ENCODE measurements around the gene DDB1. TPM values are rescaled to one million over a fixed set of nuclear protein-coding genes. Genes with fewer than 3 reads are reported as not detected.

DDB1 gene
- total RNA-seq, 1 experiment from 2014 or later = 302 TPM

- ChIA-PET CTCF (interaction anchor here (0.7 kb wide), 1 partner anchor 149 kb away, joined by 3 read pairs; no protein-coding TSS in a partner anchor), POLR2A (ENCODE audit: unreplicated experiment) (no interaction called here)
- TF ChIP-seq EZH2 (IDR thresholded peaks at IDR 0.05; ENCODE audit: low read depth) (no peak), CTCF (conservative IDR thresholded peaks at IDR 0.05) (no peak)
- Histone ChIP-seq H4K20me1 (ENCODE audit: insufficient read depth) (no peaks in the 10 kb centered on the region), H3K9me3 (ENCODE audit: insufficient read depth, low read depth) (no peaks in the 10 kb centered on the region), H3K79me2 (ENCODE audit: low read depth) (no peaks in the 10 kb centered on the region), H3K4me3 (no peak overlapping the region), H3K27me3 (ENCODE audit: insufficient read depth, low read depth) (no peaks in the 10 kb centered on the region), H3K36me3 (ENCODE audit: low read depth) (0 out of 2 replicates have a peak, but pooled peaks cover 7% of the 10 kb centered on the region), H2AFZ (no peak overlapping the region), H3K27ac (no peak overlapping the region), H3K9me2 (ENCODE audit: insufficient read depth) (no peaks in the 10 kb centered on the region), H3F3A (ENCODE audit: insufficient read depth, low read depth) (0 out of 2 replicates have a peak, but pooled peaks cover 4% of the 10 kb centered on the region), H3K4me2 (no peak overlapping the region), H3K4me1 (replicated peaks; ENCODE audit: insufficient read depth) (no peaks in the 10 kb centered on the region)
- no peak for DNase-seq
- intact Hi-C loops (cut with micrococcal nuclease; ENCODE audit: unreplicated experiment) = no loop called here
- BruUV-seq (replicated peaks) = no TSS peak
Measured at GRCh38 chr11:61352038-61352437, 19.1 kb upstream of the DDB1 start.

GRCh38 chr11:61350803-61351202 lies 17.9 kb upstream of the DDB1 start:
- Histone ChIP-seq H3K4me3 (no peak overlapping the region), H4K20me1 (ENCODE audit: insufficient read depth) (no peaks in the 10 kb centered on the region), H3K9me3 (ENCODE audit: insufficient read depth, low read depth) (no peaks in the 10 kb centered on the region), H3K79me2 (ENCODE audit: low read depth) (no peaks in the 10 kb centered on the region), H3K36me3 (ENCODE audit: low read depth) (0 out of 2 replicates have a peak, but pooled peaks cover 7% of the 10 kb centered on the region), H3K4me1 (replicated peaks; ENCODE audit: insufficient read depth) (no peaks in the 10 kb centered on the region), H3K27ac (no peak overlapping the region), H3K27me3 (ENCODE audit: insufficient read depth, low read depth) (no peaks in the 10 kb centered on the region), H3K9me2 (ENCODE audit: insufficient read depth) (no peaks in the 10 kb centered on the region), H2AFZ (no peak overlapping the region), H3K4me2 (no peak overlapping the region), H3F3A (ENCODE audit: insufficient read depth, low read depth) (0 out of 2 replicates have a peak, but pooled peaks cover 4% of the 10 kb centered on the region)
- ChIA-PET CTCF (no interaction called here), POLR2A (ENCODE audit: unreplicated experiment) (no interaction called here)
- no peak for DNase-seq
- BruUV-seq (replicated peaks) = no TSS peak
- intact Hi-C loops (cut with micrococcal nuclease; ENCODE audit: unreplicated experiment) = no loop called here
- TF ChIP-seq CTCF (conservative IDR thresholded peaks at IDR 0.05) (no peak), EZH2 (IDR thresholded peaks at IDR 0.05; ENCODE audit: low read depth) (no peak)

DNA sequence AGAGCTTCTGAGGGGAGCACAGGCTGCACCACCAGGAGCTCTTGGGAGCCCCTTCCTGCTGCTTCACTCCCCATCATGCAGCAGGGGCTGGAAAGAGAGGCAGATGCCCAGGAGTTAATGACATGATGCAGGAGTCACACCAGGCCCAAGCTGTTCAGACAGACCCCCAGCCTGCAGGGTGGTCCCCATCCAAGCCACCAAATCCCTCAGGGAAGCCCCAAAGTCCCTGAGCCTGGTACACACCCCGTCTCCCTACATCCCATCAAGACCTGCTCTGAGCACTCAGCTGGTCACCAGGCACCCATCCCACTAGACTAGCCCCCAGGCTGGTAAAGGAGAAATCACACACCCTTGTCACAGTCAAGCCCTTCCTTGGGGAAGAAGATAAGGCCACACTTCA lies 17.4 kb upstream of the DDB1 start:
- Histone ChIP-seq H3K4me2 (no peak overlapping the region), H3F3A (ENCODE audit: insufficient read depth, low read depth) (0 out of 2 replicates have a peak, but pooled peaks cover 4% of the 10 kb centered on the region), H3K4me3 (no peak overlapping the region), H2AFZ (no peak overlapping the region), H3K36me3 (ENCODE audit: low read depth) (0 out of 2 replicates have a peak, but pooled peaks cover 7% of the 10 kb centered on the region), H3K79me2 (ENCODE audit: low read depth) (no peaks in the 10 kb centered on the region), H4K20me1 (ENCODE audit: insufficient read depth) (no peaks in the 10 kb centered on the region), H3K9me3 (ENCODE audit: insufficient read depth, low read depth) (no peaks in the 10 kb centered on the region), H3K4me1 (replicated peaks; ENCODE audit: insufficient read depth) (no peaks in the 10 kb centered on the region), H3K9me2 (ENCODE audit: insufficient read depth) (no peaks in the 10 kb centered on the region), H3K27ac (no peak overlapping the region), H3K27me3 (ENCODE audit: insufficient read depth, low read depth) (no peaks in the 10 kb centered on the region)
- no peak for DNase-seq
- intact Hi-C loops (cut with micrococcal nuclease; ENCODE audit: unreplicated experiment) = no loop called here
- ChIA-PET CTCF (no interaction called here), POLR2A (ENCODE audit: unreplicated experiment) (no interaction called here)
- BruUV-seq (replicated peaks) = no TSS peak
- TF ChIP-seq CTCF (conservative IDR thresholded peaks at IDR 0.05) (no peak), EZH2 (IDR thresholded peaks at IDR 0.05; ENCODE audit: low read depth) (no peak)

All from PC-9 (cell line).